Endothelial cell of umbilical vein (primary cell): ENCODE measurements around the gene CFAP57.

ENCODE experiments used
- CTCF ChIP-seq, 2 donors: IDR thresholded peaks; 1 replicate in 1 of 2; 2 replicates in 1 of 2; pipeline ENCODE4 v1.5.1; 2011; ENCODE audit warnings: low read length in 2 of 2, mild to moderate bottlenecking in 2 of 2, moderate library complexity in 2 of 2, control low read depth in 1 of 2, inconsistent platforms in 1 of 2, low read depth in 1 of 2; ENCODE audit not compliant: insufficient read depth in 1 of 2; ENCODE audit errors: extremely low read depth in 1 of 2
- EZH2 ChIP-seq: IDR thresholded peaks from 2 replicates; pipeline ENCODE4 v1.6.1; 2012; ENCODE audit warnings: borderline replicate concordance, low read depth, mild to moderate bottlenecking, moderate library complexity, low read length, inconsistent platforms; ENCODE audit not compliant: severe bottlenecking
- FOS ChIP-seq: IDR thresholded peaks from 2 replicates; pipeline ENCODE4 v1.6.1; 2011; ENCODE audit warnings: mild to moderate bottlenecking, low read length, moderate library complexity, borderline replicate concordance; ENCODE audit not compliant: insufficient read depth
- MYC ChIP-seq: IDR thresholded peaks from one replicate; pipeline ENCODE4 v1.6.1; 2011; ENCODE audit warnings: mild to moderate bottlenecking, low read depth, low read length
- POLR2A ChIP-seq: IDR thresholded peaks from 2 replicates; pipeline ENCODE4 v1.6.1; 2012; ENCODE audit warnings: low read depth, mild to moderate bottlenecking, control low read depth, low read length
- POLR2AphosphoS5 ChIP-seq: IDR thresholded peaks from 2 replicates; pipeline ENCODE4 v1.6.1; 2012; ENCODE audit warnings: low read depth, mild to moderate bottlenecking, control low read depth, low read length, moderate library complexity; ENCODE audit not compliant: insufficient read depth

GRCh38 chr1:43272576-43273571 is 100.7 kb downstream of the CFAP57 start:
- TF ChIP-seq CTCF (IDR thresholded peaks at IDR 0.05; ENCODE audit: extremely low read depth in 1 of 2, insufficient read depth in 1 of 2, low read depth in 1 of 2, low read length in 2 of 2) (no peak), POLR2AphosphoS5 (no peak), EZH2 (no peak), FOS (no peak), POLR2A (no peak), MYC (no peak)
